Suprapubic skin (tissue), 4 donors: ENCODE data around the gene PIN4. TPM values are rescaled to one million over a fixed set of nuclear protein-coding genes. Genes with fewer than 3 reads are reported as not detected.
A peak's percentile ranks its signal among the peaks of the same experiment; 100 is the strongest.
"Not testable (repeated sequence)": the region's sequence is repeated elsewhere in the genome, so short reads cannot be mapped to it uniquely, and the experiment has no call there.

ENCODE experiments used
- DNase-seq, 2 donors: peaks; one replicate each; pipeline ENCODE4 v3.0.0-alpha.2; 2019; ENCODE audit warnings: low spot score in 2 of 2
- H3K27ac ChIP-seq: fragments of 200-600 bp; sonication (generic); one replicate; pipeline ENCODE4 v1.5.1; 2019
- H3K27me3 ChIP-seq: fragments of 200-600 bp; sonication (generic); one replicate; pipeline ENCODE4 v1.5.1; 2019
- H3K36me3 ChIP-seq: fragments of 200-600 bp; sonication (generic); one replicate; pipeline ENCODE4 v1.5.1; 2019
- H3K4me1 ChIP-seq: fragments of 200-600 bp; sonication (generic); one replicate; pipeline ENCODE4 v1.5.1; 2019
- H3K4me3 ChIP-seq: fragments of 200-600 bp; sonication (generic); one replicate; pipeline ENCODE4 v1.5.1; 2019; ENCODE audit warnings: mild to moderate bottlenecking
- H3K9me3 ChIP-seq: fragments of 200-600 bp; sonication (generic); one replicate; pipeline ENCODE4 v1.5.1; 2019
- CTCF ChIP-seq, 2 donors: fragments of 200-600 bp in 1 of 2; fragments of 450-650 bp in 1 of 2; sonication (generic) in 1 of 2; IDR thresholded peaks; one replicate each; pipeline ENCODE4 v1.5.1; 2016 to 2019; ENCODE audit warnings: antibody characterized with exemption in 2 of 2, mild to moderate bottlenecking in 1 of 2, moderate library complexity in 1 of 2
- EP300 ChIP-seq: sonication (generic); formaldehyde crosslinking; IDR thresholded peaks from one replicate; pipeline ENCODE4 v1.6.1; 2017; ENCODE audit warnings: antibody characterized with exemption
- POLR2A ChIP-seq, 2 donors: fragments of 450-650 bp; IDR thresholded peaks; one replicate each; pipeline ENCODE4 v1.6.1; 2017; ENCODE audit warnings: antibody characterized with exemption in 2 of 2, mild to moderate bottlenecking in 2 of 2, moderate library complexity in 2 of 2
- POLR2AphosphoS5 ChIP-seq, 3 donors: sonication (generic); formaldehyde crosslinking; IDR thresholded peaks; one replicate each; pipeline ENCODE4 v1.6.1; 2017; ENCODE audit warnings: antibody characterized with exemption in 3 of 3
- WGBS: methylation state at CpG from one replicate; pipeline ENCODE4 v1.1.5; 2018; 5-methylcytosine and 5-hydroxymethylcytosine counted together
- total RNA-seq, 4 donors: library from RNA; depleted of rRNA; stranded (reverse); fragments of >200 nt; gene quantifications; one replicate each; pipeline ENCODE4 v1.1.0, GENCODE V29; 2016

The PIN4 gene
- total RNA-seq, 4 donors from 2014 or later: 4.3 to 16.5 (median 11.8) TPM

- no peaks in the 10 kb centered on the region for H3K27me3 ChIP-seq
- no peak for TF ChIP-seq POLR2A (IDR thresholded peaks at IDR 0.05)
- no peak for TF ChIP-seq CTCF (IDR thresholded peaks at IDR 0.05)
- TF ChIP-seq POLR2AphosphoS5 (IDR thresholded peaks at IDR 0.05): no peak
- TF ChIP-seq EP300: no peak
- no peak for DNase-seq
- WGBS: 62% methylated on average over 6 of the region's 6 CpGs
- no peaks in the 10 kb centered on the region for H3K9me3 ChIP-seq
- H3K4me3 ChIP-seq: peak overlapping the region; percentile 9
- H3K36me3 ChIP-seq: no peaks in the 10 kb centered on the region
- H3K4me1 ChIP-seq: no peaks in the 10 kb centered on the region
- H3K27ac ChIP-seq: no peak overlapping the region
Measured at GRCh38 chrX:72169008-72169728, 12.4 kb upstream of the PIN4 start.

- not testable (repeated sequence) for H3K9me3 ChIP-seq, H3K27me3 ChIP-seq, H3K36me3 ChIP-seq, H3K4me1 ChIP-seq, H3K4me3 ChIP-seq, DNase-seq, H3K27ac ChIP-seq
- 79% methylated on average over 5 of the region's 5 CpGs for WGBS
Measured at GRCh38 chrX:72176289-72176688, 5.3 kb upstream of the PIN4 start.

GRCh38 chrX:72176981-72177380 lies 4.6 kb upstream of the PIN4 start:
- Histone ChIP-seq H3K27ac (no peak overlapping the region), H3K4me3 (no peak overlapping the region), H3K36me3 (no peaks in the 10 kb centered on the region), H3K27me3 (no peaks in the 10 kb centered on the region), H3K4me1 (no peaks in the 10 kb centered on the region), H3K9me3 (no peaks in the 10 kb centered on the region)
- WGBS: 56% methylated on average over 2 of the region's 2 CpGs
- no peak for TF ChIP-seq CTCF (IDR thresholded peaks at IDR 0.05)
- TF ChIP-seq POLR2AphosphoS5 (IDR thresholded peaks at IDR 0.05): no peak
- TF ChIP-seq EP300: no peak
- TF ChIP-seq POLR2A (IDR thresholded peaks at IDR 0.05): no peak
- DNase-seq: no peak

GRCh38 chrX:72180539-72180938 lies 1.0 kb upstream of the PIN4 start:
- Histone ChIP-seq H3K4me3 (peak overlapping the region; percentile 65), H3K4me1 (peaks cover 8% of the 10 kb centered on the region), H3K27ac (peak overlapping the region; percentile 85), H3K36me3 (no peaks in the 10 kb centered on the region), H3K27me3 (no peaks in the 10 kb centered on the region), H3K9me3 (no peaks in the 10 kb centered on the region)
- no peak for DNase-seq
- WGBS: 50% methylated on average over 1 of the region's 1 CpG
- TF ChIP-seq EP300 (no peak), POLR2AphosphoS5 (IDR thresholded peaks at IDR 0.05) (no peak)

- Histone ChIP-seq H3K27me3 (no peaks in the 10 kb centered on the region), H3K27ac (no peak overlapping the region), H3K36me3 (peaks cover 8% of the 10 kb centered on the region), H3K4me1 (peaks cover 8% of the 10 kb centered on the region), H3K9me3 (no peaks in the 10 kb centered on the region), H3K4me3 (peak overlapping the region; percentile 65)
- no peak for TF ChIP-seq EP300
- TF ChIP-seq POLR2A (IDR thresholded peaks at IDR 0.05): no peak
- TF ChIP-seq POLR2AphosphoS5 (IDR thresholded peaks at IDR 0.05): no peak
- TF ChIP-seq CTCF (IDR thresholded peaks at IDR 0.05): no peak
- no peak for DNase-seq
- WGBS: 87% methylated on average over 2 of the region's 2 CpGs
Measured at GRCh38 chrX:72182924-72183323, 1.4 kb downstream of the PIN4 start.

- Histone ChIP-seq H3K27ac (no peak overlapping the region), H3K4me3 (no peak overlapping the region), H3K27me3 (no peaks in the 10 kb centered on the region), H3K4me1 (no peaks in the 10 kb centered on the region), H3K36me3 (peaks cover 16% of the 10 kb centered on the region), H3K9me3 (no peaks in the 10 kb centered on the region)
- 81% methylated on average over 7 of the region's 7 CpGs for WGBS
- TF ChIP-seq CTCF (IDR thresholded peaks at IDR 0.05) (no peak), POLR2A (IDR thresholded peaks at IDR 0.05) (no peak), POLR2AphosphoS5 (IDR thresholded peaks at IDR 0.05) (no peak), EP300 (no peak)
- DNase-seq: no peak
Measured at GRCh38 chrX:72201836-72202536, 20.4 kb downstream of the PIN4 start.
